Muscle layer of duodenum (tissue), 2 donors: ENCODE results near the gene GPRIN2.

Experiments
- H3K27ac ChIP-seq: one replicate; pipeline ENCODE4 v1.7.0; 2013; ENCODE audit warnings: mild to moderate bottlenecking, low read length
- H3K27me3 ChIP-seq: one replicate; pipeline ENCODE4 v1.7.0; 2013; ENCODE audit warnings: low read depth, mild to moderate bottlenecking, control low read depth, low read length
- H3K36me3 ChIP-seq, 2 donors: one replicate each; pipeline ENCODE4 v1.7.0; 2013; ENCODE audit warnings: low read length in 2 of 2, control low read depth in 1 of 2, mild to moderate bottlenecking in 1 of 2; ENCODE audit not compliant: insufficient read depth in 2 of 2, control insufficient read depth in 1 of 2
- H3K4me1 ChIP-seq, 2 donors: one replicate each; pipeline ENCODE4 v1.7.0; 2013; ENCODE audit warnings: low read length in 2 of 2, mild to moderate bottlenecking in 2 of 2, control low read depth in 1 of 2, moderate library complexity in 1 of 2; ENCODE audit not compliant: insufficient read depth in 2 of 2, control insufficient read depth in 1 of 2
- H3K4me3 ChIP-seq, 2 donors: one replicate each; pipeline ENCODE4 v1.7.0; 2013; ENCODE audit warnings: low read length in 2 of 2, low read depth in 1 of 2, mild to moderate bottlenecking in 1 of 2
- H3K9me3 ChIP-seq, 2 donors: one replicate each; pipeline ENCODE4 v1.7.0; 2013; ENCODE audit warnings: low read length in 2 of 2, control low read depth in 1 of 2, mild to moderate bottlenecking in 1 of 2; ENCODE audit not compliant: control insufficient read depth in 1 of 2
- donor health status: healthy.

The GPRIN2 gene

DNA sequence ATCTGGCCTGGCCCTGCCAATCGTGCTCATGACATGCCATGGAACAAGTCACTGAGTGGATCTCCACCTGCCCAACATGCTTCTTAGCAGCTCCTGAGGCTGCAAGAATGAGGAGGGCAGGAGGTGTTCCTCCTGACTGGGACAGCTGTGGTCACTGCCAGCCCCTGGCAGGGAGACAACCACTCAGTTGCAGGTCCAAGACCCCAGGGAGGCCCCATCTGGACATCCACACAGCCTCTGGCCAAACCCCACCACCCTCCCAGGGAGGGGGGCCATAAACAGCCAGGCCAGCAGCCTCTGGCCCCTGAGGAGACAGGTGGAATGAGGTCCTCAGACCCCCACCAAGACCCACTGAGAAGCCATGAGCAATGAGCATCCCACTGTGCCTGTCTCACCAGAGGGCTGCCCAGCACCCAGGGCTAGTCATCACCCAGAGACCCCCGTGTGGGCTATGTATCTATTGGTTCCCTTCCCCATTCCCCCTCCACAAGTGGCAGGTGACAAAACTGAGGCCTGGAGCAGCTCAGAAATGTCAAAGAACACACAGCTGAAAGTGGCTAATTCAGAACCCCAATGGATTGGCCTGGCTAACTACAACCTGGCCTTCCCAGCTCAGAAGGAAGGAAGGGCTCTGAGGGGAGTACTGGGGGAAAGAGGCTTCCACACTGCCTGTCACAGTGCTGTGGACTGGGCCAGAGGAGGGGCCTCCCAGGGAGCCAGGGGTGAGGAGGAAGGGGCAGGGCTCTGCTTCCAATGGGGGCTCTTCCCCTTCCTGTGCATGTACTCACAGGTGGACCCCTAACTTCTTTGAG is 3.0 kb downstream of the GPRIN2 start:
- Histone ChIP-seq H3K4me1 (peaks cover 0 to 11% of the 10 kb centered on the region in 2 donors), H3K36me3 (no peaks in the 10 kb centered on the region), H3K9me3 (no peaks in the 10 kb centered on the region), H3K4me3 (no peak overlapping the region), H3K27ac (no peak overlapping the region), H3K27me3 (peaks cover 23% of the 10 kb centered on the region)

DNA sequence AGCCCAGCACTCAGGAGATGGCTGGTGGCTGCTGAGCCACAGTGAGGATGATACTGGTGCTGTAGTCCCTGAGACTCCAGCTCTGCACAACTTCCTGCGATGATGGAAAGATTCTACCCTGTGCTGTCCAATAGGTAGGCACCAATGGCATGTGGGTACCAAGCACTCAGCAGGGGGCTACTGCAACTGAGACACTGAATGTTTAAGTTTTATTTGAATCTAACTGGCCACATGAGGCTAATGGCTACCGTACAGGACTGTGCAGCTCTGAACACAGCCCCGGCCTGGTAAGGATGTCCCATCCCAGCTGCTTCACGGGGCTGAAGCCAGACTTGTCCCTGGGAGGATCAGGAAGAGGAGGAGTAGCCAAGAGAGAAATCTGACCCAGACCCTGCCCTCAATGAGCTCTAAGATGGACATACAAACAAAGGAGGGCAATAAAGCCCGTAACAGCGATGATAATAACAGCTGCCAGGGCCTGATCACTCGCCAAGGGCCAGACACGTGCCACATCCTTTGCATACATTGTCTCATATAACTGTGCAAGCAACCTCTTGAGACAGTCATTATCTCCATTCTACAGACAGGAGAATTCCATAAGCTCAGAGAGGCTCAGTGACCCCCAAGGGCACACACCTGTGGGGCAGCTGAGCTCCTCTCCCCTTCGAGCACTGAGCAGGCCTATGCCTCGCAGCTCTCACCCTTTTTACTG is 3.8 kb downstream of the GPRIN2 start:
- Histone ChIP-seq H3K9me3 (no peaks in the 10 kb centered on the region), H3K4me1 (peaks cover 0 to 11% of the 10 kb centered on the region in 2 donors), H3K4me3 (no peak overlapping the region), H3K36me3 (no peaks in the 10 kb centered on the region), H3K27ac (no peak overlapping the region), H3K27me3 (peaks cover 16% of the 10 kb centered on the region)

DNA sequence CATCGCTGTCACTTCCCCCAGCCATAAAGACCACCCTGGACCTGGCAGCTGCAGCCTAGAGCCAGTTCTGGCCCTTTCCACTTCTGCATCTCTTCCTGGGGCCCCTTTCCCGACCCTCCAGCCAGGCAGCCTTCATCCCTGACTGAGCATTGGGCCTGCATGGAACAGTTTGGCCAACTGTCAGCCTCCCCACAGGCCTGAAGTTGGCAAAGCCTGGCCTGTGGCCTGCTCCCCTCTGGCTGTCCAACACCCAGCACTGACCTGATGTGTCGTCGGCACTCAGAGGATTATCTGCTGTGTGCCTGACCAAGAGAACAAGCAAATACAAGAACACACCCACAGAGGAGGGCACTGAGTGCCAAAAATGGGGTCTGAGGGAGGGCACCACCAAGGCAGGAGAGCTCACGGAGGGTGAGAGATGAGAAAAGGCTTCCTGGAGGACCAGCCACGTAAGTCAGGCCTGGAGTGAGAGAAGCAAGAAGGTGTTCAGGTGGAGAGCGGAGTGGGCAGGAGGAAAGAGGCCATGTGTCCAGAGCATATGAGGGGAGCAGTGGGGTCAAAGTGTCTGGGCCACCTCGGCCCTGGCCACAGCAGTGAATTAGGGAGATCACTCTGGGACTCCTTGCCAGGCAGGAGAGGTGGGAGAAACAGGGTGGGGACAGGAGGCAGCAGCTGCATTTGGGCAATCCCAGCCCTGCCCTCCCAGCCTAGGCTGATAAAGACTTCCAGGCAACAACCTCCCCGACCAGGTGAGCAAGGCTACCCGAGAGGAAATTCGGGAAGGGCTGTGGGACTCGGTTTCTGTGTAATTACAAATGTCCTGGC is 4.5 kb downstream of the GPRIN2 start:
- H3K27ac ChIP-seq = no peak overlapping the region
- no peak overlapping the region for H3K4me3 ChIP-seq
- H3K9me3 ChIP-seq = no peaks in the 10 kb centered on the region
- H3K36me3 ChIP-seq = no peaks in the 10 kb centered on the region
- H3K4me1 ChIP-seq = peaks cover 0 to 9% of the 10 kb centered on the region in 2 donors
- peaks cover 8% of the 10 kb centered on the region for H3K27me3 ChIP-seq

DNA sequence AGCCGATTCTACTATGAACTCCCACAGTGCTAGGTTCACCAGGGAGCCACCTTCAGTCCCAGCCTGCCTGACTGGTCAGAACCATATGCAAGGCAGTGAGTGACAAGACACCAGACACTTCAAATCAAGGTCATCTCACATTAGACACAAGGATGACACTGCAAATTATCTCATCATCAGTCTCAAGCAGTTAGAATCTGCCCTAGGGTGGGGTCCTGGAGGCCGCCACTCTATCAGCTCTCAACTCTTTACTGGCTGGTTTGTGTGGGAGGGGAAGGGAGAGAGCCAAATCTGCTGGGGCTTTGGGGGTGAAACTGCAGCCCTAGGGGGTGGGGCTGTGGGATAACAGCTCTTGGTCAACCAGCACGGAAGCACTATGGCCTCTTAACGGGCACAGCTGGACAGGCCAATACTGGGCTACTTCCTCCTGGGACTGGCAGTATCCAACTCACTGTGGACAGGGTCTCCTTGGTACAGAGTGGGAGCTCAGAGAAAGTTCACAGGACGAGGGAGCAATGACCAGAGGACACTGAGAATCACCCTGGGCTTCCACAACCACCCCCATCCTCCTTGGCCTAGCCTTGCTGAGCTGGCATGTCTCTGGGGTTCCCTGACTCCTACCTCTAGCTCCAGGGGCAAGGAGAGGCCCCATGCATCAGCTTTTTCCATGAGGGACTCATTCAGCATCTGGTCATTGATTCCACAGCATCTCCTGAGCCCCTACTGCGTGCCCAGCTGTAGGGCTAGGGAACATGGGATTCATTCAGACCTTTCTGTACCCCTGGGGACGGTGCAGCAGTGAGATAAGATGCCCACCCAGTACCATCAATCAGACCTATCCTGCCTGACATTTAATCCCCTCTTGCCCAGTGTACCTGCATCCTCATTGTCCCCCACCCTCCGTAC is 5.4 kb downstream of the GPRIN2 start:
- Histone ChIP-seq H3K27ac (no peak overlapping the region), H3K4me1 (peaks cover 0 to 4% of the 10 kb centered on the region in 2 donors), H3K4me3 (no peak overlapping the region), H3K36me3 (no peaks in the 10 kb centered on the region), H3K27me3 (peaks cover 7% of the 10 kb centered on the region), H3K9me3 (no peaks in the 10 kb centered on the region)

DNA sequence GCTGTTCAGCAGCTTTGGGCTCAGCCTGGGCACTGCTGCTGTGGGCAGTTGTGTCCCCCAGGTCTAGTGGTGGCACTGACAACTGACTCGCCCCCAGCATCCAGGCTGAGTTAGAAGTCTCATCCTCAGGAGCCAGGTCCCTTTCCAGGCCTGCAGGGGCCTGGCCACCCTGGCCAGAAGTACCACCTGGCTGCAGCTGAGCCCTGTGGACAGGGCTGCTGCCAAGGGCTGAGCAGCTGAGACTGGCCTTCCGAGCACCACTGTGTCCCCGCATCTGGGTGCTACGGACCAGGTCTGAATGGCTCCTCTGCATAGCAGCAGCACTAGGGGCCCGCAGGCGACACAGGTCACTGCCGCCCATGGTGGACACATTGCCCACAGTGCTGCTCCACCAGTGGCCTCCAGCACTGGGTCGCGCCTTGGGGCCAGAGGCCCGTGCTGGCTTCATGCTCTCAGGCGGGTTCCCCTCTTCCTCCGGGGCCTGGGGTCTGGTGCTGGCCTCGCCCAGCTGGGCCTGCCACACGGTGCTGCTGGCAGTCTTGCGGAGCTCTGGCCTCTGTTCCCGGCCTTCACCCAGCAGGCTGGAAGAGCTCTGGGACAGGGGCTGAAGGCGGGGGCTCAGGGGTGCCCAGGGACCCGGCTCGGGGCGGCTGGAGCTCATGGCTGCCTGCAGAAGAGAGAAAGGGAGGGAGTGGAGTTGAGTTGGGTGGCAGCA is 6.2 kb downstream of the GPRIN2 start:
- no peaks in the 10 kb centered on the region for H3K4me1 ChIP-seq
- no peaks in the 10 kb centered on the region for H3K9me3 ChIP-seq
- no peak overlapping the region for H3K4me3 ChIP-seq
- no peaks in the 10 kb centered on the region for H3K36me3 ChIP-seq
- no peak overlapping the region for H3K27ac ChIP-seq
- peaks cover under 1% of the 10 kb centered on the region for H3K27me3 ChIP-seq

DNA sequence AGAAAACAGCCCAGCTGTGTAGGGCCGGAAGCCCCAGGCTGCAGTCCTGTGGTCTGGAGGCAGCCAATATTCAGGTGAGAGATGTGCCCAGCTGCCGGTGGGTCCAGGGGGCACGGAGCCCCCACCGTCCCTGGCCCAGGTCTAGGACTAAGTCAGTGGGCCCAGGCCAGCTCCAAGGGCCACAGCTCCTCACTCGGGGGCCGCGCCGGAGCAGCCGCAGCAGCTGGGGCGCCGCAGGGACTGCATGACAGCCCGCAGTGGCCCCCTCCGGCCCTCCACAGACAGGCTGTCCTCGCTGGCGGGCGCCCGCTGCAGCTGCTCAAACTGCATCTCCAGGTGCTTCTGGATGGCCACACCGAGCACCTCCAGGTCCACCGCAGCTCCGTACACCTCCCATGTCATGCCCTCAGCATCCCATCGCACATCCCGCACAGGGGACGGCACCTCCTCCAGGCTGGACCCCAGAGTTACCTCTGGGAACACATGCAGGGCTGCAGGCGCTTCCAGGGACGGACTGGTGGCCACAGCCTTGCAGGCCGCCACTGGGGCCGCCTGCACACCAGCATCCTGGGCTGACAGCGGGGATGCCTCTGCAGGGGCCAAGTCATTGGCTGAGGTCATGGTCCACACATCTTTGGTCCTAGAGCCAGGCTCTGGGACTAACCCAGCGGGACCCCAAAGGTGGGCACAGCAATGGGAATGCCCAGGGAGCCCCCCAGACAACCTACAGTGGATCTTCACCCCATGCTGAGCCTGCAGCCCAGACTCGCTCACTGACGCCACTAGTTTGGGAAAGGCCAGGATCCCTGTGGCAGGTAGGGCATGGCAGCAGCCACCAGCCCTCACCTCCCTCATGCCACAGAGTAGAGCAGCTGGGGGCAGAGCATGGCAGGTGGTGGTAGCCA is 7.0 kb downstream of the GPRIN2 start:
- H3K27me3 ChIP-seq = no peaks in the 10 kb centered on the region
- no peaks in the 10 kb centered on the region for H3K36me3 ChIP-seq
- no peaks in the 10 kb centered on the region for H3K4me1 ChIP-seq
- no peaks in the 10 kb centered on the region for H3K9me3 ChIP-seq
- no peak overlapping the region for H3K4me3 ChIP-seq
- H3K27ac ChIP-seq = no peak overlapping the region

DNA sequence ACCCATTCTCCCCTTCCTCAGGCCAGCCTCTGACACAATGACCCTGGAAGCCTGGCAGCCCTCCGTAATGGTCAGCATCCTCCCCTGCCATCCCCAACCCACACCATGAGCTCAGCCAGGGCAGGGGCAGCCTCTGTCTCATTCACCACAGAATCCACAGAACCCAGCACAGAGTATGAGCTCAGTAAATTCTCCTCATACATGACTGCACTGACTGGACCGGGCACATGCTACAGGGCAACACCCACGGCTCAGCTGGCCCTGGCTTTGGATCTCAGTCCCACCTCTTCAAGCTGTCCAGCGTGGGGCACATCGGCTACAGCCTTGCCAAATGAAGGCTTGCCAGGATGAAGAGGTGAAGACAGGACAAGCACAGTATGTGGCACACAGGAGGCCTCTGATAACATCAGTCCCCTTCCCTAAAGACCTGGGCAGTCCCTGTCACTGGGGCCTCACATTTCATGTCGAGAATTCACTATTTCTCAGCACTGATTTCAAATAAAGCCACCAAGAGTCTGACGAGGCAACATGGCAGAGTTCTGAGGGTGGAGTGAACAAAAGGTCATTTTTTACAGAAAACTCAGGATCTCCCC is 7.9 kb downstream of the GPRIN2 start:
- no peaks in the 10 kb centered on the region for H3K36me3 ChIP-seq
- H3K9me3 ChIP-seq = no peaks in the 10 kb centered on the region
- no peaks in the 10 kb centered on the region for H3K4me1 ChIP-seq
- no peak overlapping the region for H3K4me3 ChIP-seq
- no peaks in the 10 kb centered on the region for H3K27me3 ChIP-seq
- H3K27ac ChIP-seq = no peak overlapping the region

DNA sequence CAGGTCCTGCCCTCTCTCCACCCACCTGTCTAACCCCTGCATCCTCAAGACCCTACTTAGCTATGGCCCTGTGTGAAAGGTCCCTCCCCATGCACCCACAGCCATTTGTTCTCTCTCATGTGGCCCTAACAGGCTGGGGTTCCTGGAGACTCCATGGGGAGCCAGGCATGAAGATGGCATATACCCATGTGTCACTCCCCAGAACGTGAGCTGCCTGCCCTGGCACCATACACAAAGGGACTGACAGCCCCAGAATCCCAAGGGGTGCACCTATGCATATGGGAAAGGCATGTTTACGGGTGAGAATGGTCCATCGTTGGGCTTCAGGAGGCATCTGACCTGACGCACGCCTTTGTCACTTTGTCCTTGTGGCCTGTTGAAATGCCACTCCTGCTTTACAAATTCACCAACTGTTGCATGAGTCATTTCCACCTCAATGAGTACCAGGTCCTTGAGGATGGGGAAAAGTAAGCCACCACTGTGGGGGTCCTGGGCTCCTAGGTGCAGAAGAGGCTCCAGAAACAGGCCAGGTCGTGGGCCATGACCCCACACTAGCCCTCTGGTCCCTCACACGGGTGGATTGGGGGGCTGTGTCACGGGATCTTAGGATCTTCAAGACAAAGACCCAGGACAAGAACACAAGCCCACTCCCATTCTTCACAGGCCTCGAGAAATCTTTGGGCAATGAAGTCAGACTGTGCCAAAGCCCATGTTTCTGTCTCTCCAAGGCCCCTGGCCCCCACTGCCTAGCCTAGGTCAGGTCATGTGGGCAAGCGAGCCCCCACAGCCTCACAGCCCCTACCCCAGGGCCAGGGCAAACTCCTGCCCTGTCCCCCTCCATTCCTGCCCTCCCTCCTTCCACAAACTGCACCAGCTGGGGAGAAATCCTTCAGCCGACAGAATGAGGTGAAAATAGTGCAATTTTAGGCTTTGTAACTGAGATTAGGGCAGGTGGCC is 8.6 kb downstream of the GPRIN2 start:
- Histone ChIP-seq H3K9me3 (no peaks in the 10 kb centered on the region), H3K27ac (no peak overlapping the region), H3K4me3 (no peak overlapping the region)

More for the DNA sequence above, 8.6 kb downstream of the GPRIN2 start:
- Histone ChIP-seq H3K4me1 (no peaks in the 10 kb centered on the region), H3K27me3 (no peaks in the 10 kb centered on the region), H3K36me3 (no peaks in the 10 kb centered on the region)
